Right lung (tissue), 5 donors: ENCODE results near the gene CDH12. TPM values are rescaled to one million over a fixed set of nuclear protein-coding genes. Genes with fewer than 3 reads are reported as not detected.
"Not testable (repeated sequence)": the region's sequence is repeated elsewhere in the genome, so short reads cannot be mapped to it uniquely, and the experiment has no call there.

ENCODE experiments used
- DNase-seq, 2 donors: peaks; one replicate each; pipeline ENCODE4 v3.0.0-alpha.2; 2013
- polyA plus RNA-seq, 5 donors: library from polyadenylated mRNA; unstranded; fragments of 120-200 nt; gene quantifications; one replicate each; pipeline versions ENCODE4 v1.2.1 to v1.2.3, GENCODE V29; 2013; ENCODE audit warnings: inconsistent platforms in 1 of 5, low replicate concordance in 1 of 5; ENCODE audit not compliant: insufficient read length in 5 of 5, insufficient read depth in 1 of 5

The CDH12 gene
- polyA plus RNA-seq, 5 donors = 2.8 to 7.0 (median 4.4) TPM

DNA sequence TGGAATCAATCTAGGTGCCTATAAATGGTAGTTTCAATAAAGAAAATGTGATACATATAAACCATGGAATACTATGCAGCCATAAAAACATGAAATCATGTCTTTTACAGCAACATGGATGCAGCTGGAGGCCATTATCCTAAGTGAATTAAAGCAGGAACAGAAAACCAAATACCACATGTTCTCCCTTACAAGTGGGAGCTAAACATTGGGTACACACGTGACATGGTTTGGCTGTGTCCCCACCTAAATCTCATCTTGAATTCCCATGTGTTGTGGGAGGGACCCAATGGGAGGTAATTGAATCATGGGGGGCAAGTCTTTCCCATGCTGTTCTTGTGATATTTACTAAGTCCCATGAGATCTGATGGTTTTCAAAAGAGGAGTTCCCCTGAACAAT is 78.9 kb downstream of the CDH12 start:
- DNase-seq = not testable (repeated sequence)

DNA sequence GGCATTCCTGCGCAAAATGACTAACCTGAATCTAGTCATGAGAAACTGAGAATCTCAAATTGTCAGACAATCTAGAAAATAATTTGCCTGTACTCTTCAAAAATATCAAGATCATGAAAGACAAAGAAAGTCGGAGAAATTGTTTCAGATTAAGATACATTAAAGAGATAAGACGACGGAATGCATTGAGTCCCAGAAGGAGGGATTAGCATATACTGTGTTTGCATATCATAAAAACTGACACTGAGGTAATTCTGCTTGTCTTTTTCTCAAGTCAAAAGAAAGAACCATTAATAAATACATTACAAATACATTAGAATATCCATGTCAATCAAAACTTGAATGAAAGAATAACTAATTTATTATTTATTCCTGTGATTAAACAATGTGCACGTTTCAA is 88.4 kb downstream of the CDH12 start:
- DNase-seq = no peak

- DNase-seq = no peak
These were observed 95.4 kb downstream of the CDH12 start for GRCh38 chr5:22757776-22758175.

- no peak for DNase-seq
These were observed 99.0 kb downstream of the CDH12 start for GRCh38 chr5:22754155-22754554.

- DNase-seq = peak; percentile 65 to 78
These were observed 101.6 kb downstream of the CDH12 start for GRCh38 chr5:22751536-22751935.

DNA sequence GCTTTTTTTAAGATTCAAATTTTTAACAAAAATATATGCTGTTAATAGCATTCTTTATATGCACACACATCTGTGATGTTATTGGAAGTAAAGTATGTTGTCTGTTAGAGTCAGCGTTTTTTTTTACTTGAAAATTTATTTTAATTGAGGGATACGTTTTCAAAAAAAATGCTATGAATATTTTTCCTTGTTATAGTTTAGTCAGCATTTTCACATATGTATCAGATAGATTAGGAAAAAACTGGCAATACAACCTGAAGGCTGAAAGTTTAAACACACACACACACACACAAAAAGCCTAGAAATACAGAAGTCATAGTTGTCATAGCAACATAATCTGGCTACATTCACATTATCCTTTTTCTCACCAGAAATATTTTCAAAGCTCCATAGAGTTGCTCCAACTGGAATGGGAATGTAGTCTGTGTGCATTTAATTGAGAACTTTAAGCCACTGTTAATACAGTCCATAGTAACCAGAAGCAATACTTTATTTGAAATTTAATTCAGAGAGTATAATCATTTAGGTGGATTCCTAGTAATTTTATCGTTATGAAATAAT is 116.6 kb downstream of the CDH12 start:
- no peak for DNase-seq

GRCh38 chr5:22734907-22735306 is 118.2 kb downstream of the CDH12 start:
- DNase-seq = no peak

- no peak for DNase-seq
These were observed 124.5 kb downstream of the CDH12 start for GRCh38 chr5:22728610-22729009.

GRCh38 chr5:22722491-22722890 is 130.7 kb downstream of the CDH12 start:
- no peak for DNase-seq

DNA sequence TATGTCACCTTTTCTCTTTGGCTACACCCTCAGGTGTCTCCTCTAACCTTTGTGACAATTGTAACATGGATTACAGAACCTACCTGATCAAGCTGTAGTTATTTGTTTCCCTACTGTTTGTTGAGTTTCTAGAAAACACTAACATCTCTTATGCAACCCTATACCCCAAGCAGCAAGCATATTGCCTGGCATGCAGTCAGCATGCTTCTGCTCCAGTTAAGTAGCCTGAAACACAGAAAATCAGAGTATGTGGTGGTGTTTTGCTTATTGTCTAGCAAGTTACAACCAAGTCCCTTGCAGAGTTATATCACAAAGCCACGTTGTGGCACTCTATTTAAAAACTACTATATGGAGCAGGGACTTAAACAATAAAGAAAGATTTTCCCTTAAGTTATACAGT is 131.1 kb downstream of the CDH12 start:
- DNase-seq = no peak

GRCh38 chr5:22719842-22720241 is 133.3 kb downstream of the CDH12 start:
- no peak for DNase-seq

- DNase-seq = no peak
These were observed 142.5 kb downstream of the CDH12 start for GRCh38 chr5:22710660-22711059.

- no peak for DNase-seq
These were observed 143.4 kb downstream of the CDH12 start for GRCh38 chr5:22709743-22710142.

- DNase-seq = no peak
These were observed 144.3 kb downstream of the CDH12 start for GRCh38 chr5:22708770-22709328.

- no peak for DNase-seq
These were observed 146.2 kb downstream of the CDH12 start for GRCh38 chr5:22706901-22707300.

DNA sequence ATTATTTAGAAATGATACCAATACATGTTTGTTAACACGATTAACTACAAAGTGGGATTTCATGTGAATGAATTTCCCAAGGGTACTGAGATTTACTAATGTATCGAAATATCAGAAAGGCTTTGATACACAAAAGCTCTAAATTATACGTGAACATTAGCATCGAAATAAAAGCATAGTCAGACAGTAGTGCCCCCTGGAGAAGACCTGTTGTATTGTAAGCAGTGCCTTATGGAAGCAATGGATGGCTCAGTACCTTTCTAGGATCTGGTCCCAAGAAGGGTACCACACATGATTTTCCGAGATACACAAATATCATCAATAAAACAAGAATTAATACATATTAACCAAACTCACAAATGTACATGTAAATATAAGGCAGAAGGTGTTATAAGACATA is 153.8 kb downstream of the CDH12 start:
- DNase-seq = no peak

DNA sequence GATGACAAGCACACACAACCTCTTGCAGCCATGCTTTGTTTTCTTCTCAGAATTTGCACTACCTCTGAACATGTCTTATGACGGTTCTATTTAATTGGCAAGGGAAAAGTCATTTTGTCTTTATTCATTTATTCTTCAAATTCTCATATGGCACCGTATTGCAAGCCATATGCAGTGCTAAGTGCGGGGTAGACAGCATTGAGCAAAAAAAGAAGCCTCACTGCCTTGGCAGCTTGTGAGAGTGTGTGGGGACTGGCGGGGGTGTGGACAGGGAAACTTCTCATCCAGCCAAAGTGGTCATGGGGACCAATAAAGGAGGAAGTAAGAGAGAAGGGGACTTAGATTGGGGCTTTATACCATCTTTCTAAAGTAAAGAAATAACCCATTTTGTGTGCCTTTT is 160.0 kb downstream of the CDH12 start:
- DNase-seq = no peak

DNA sequence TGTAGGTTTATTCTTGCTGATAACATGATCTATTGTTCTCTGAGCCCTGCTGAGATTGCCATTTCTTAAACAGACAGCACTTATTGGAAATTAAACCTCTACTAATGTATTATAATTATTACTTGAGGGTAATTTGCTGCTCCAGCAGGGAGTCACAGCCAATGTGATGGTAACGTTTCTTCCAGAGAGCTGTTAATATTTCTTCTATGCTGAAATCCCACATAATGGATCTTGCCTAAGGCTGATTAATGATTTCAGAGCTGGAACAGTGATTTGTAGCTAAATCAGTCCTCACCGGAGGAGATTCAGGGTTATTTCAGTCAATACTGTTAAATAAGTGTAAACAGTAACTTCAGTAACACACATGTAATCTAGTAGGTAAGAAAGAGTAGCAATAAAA is 170.1 kb downstream of the CDH12 start:
- no peak for DNase-seq

GRCh38 chr5:22678886-22679285 is 174.3 kb downstream of the CDH12 start:
- no peak for DNase-seq

DNA sequence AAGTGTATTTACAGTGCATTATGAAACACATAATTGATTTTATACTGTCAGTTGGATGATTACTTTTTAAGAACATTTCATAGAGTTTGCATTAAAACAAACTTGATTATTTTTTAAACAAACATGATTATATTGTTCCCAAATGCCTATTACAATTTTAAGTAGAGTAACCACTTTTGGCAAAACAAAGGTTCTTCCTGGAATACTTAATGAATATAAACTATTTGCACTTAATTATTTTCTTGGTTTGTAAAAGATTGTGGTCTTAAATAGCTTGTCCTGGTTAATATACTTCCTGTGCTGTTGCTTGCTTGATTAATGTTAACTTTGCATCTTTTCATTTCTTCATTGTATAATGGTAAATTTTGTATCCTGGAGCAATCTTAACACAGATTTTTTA is 180.0 kb downstream of the CDH12 start:
- peak; percentile 33 to 38 for DNase-seq

DNA sequence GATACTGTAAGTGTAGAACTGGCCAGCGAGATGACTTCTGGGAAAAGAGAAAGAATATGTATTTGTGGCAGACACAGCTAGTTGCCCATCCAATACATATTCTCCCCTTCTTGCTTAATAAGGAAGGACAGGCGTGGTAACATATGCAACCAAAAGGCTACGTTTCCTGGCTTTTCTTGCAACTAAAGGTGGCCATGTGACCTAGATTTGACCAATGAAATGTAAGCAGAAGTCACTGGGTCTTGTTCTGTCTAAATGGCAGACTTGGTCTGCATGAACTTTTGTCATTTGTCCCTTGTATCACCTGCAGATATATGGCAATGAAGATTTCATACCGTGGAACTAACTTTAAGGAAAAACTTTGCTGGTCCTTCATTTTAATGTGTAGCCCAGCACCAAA is 183.8 kb downstream of the CDH12 start:
- DNase-seq = no peak

- no peak for DNase-seq
These were observed 187.3 kb downstream of the CDH12 start for GRCh38 chr5:22665801-22666200.

DNA sequence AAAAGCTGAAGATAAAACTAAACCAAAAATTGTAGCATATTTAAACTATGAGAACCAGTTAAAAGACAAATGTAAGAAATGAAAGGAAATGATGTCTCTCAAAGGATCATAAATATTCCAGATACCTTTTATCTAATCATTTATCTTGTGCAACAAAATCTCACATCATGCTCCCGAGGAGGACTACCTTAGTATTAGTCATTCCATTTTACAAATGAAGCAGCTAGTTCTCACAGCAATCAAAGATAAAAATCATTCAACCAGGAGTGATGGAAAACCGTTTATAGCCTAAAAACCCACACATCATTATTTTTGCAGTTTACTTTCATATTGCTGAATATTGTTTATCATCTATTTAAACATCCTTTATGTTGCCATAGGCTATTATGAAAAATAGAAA is 190.0 kb downstream of the CDH12 start:
- no peak for DNase-seq

DNA sequence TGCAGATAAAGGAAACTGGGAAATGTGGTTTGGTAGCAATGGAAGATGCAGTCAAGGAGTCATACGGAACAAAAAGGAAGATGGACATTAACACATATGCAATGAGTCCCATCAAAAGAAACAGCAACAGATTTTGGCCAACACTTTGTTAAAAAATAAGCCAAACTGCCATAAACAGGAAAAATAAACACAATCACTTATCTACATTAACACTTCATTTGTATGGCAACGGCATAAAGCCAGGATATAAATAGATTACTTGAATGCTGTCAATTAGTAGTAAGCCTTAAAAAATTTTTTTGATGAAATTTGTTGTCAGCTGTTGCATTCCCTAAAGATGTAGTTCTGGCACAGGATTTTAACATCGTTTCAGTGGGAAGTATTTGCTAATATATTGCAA is 190.8 kb downstream of the CDH12 start:
- peak; percentile 64 to 77 for DNase-seq
